ENCODE measurements around the gene BOD1.

GRCh38 chr5:173613433-173614159 is 2.9 kb downstream of the BOD1 start:
- TF ChIP-seq CTCF (IDR thresholded peaks at IDR 0.05) (no peak), POLR2A (IDR thresholded peaks at IDR 0.05) (no peak), EP300 (IDR thresholded peaks at IDR 0.05) (no peak)

All from ovary (tissue), 3 donors.